Measurements from ENCODE around the gene MUC5AC. TPM values are rescaled to one million over a fixed set of nuclear protein-coding genes. Genes with fewer than 3 reads are reported as not detected.

Gene MUC5AC
- total RNA-seq, 3 donors from 2014 or later: under 0.01 TPM; not detected in 1

DNA sequence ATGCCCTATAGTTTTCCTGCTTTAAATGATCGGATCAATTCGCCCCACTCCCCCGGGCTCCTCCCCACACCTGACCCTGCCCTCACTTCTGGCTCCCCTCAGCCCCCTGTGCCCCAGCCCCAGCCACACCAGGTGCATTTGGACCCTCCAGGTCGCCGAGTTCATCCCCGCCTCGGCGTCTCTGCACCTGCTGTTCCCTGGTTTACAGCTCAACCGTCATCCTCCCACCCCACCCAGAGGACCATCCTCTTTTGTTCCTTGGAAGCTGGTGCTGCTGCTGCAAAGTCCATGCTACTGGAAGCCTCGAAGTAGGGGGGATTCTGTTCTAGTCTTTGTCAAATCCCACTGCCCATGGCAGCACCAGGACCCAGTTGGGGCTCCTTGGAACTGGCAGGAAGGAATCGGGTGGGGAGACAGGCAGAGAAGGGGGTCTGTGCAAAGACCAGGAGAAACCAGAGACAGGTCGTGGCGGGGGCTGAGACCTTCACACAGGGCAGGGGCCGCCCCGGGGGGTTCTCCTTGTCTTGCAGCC is 60.6 kb downstream of the MUC5AC start:
- H3K4me1 Mint-ChIP-seq (ENCODE audit: low read depth): no peaks in the 10 kb centered on the region
- H3K4me3 Mint-ChIP-seq: no peak overlapping the region
- no peaks in the 10 kb centered on the region for H3K36me3 Mint-ChIP-seq (ENCODE audit: insufficient read depth)
- DNase-seq (no peak), ATAC-seq (no peak)
- peaks cover 10% of the 10 kb centered on the region for H3K9me3 Mint-ChIP-seq
- peaks cover 8% of the 10 kb centered on the region for H3K27me3 Mint-ChIP-seq (ENCODE audit: low read depth)

- DNase-seq: no peak
- no peak for ATAC-seq
- Mint-ChIP-seq H3K4me1 (ENCODE audit: low read depth) (no peaks in the 10 kb centered on the region), H3K4me3 (no peak overlapping the region), H3K27me3 (ENCODE audit: low read depth) (peaks cover 8% of the 10 kb centered on the region), H3K36me3 (ENCODE audit: insufficient read depth) (no peaks in the 10 kb centered on the region), H3K9me3 (peaks cover 7% of the 10 kb centered on the region)
These were observed 61.2 kb downstream of the MUC5AC start for GRCh38 chr11:1218788-1219445.

- H3K36me3 Mint-ChIP-seq (ENCODE audit: insufficient read depth): no peaks in the 10 kb centered on the region
- H3K4me1 Mint-ChIP-seq (ENCODE audit: low read depth): no peaks in the 10 kb centered on the region
- H3K9me3 Mint-ChIP-seq: peaks cover 2% of the 10 kb centered on the region
- no peak for DNase-seq
- no peak for ATAC-seq
- H3K4me3 Mint-ChIP-seq: no peak overlapping the region
- H3K27me3 Mint-ChIP-seq (ENCODE audit: low read depth): peaks cover 8% of the 10 kb centered on the region
These were observed 61.7 kb downstream of the MUC5AC start for GRCh38 chr11:1219446-1219833.

GRCh38 chr11:1219834-1220815 is 62.4 kb downstream of the MUC5AC start:
- Mint-ChIP-seq H3K27me3 (ENCODE audit: low read depth) (peaks cover 8% of the 10 kb centered on the region), H3K4me3 (no peak overlapping the region), H3K9me3 (no peaks in the 10 kb centered on the region), H3K36me3 (ENCODE audit: insufficient read depth) (no peaks in the 10 kb centered on the region), H3K4me1 (ENCODE audit: low read depth) (no peaks in the 10 kb centered on the region)
- no peak for ATAC-seq
- DNase-seq: no peak

GRCh38 chr11:1220941-1221721 is 63.4 kb downstream of the MUC5AC start:
- ATAC-seq (no peak), DNase-seq (no peak)
- H3K9me3 Mint-ChIP-seq: no peaks in the 10 kb centered on the region
- no peak overlapping the region for H3K4me3 Mint-ChIP-seq
- H3K4me1 Mint-ChIP-seq (ENCODE audit: low read depth): no peaks in the 10 kb centered on the region
- H3K27me3 Mint-ChIP-seq (ENCODE audit: low read depth): peaks cover 8% of the 10 kb centered on the region
- H3K36me3 Mint-ChIP-seq (ENCODE audit: insufficient read depth): no peaks in the 10 kb centered on the region

- H3K9me3 Mint-ChIP-seq: no peaks in the 10 kb centered on the region
- H3K4me1 Mint-ChIP-seq (ENCODE audit: low read depth): no peaks in the 10 kb centered on the region
- peaks cover 8% of the 10 kb centered on the region for H3K27me3 Mint-ChIP-seq (ENCODE audit: low read depth)
- no peak for DNase-seq
- no peak overlapping the region for H3K4me3 Mint-ChIP-seq
- no peaks in the 10 kb centered on the region for H3K36me3 Mint-ChIP-seq (ENCODE audit: insufficient read depth)
- ATAC-seq: no peak
These were observed 64.1 kb downstream of the MUC5AC start for GRCh38 chr11:1221848-1222311.

- Mint-ChIP-seq H3K4me3 (no peak within 1 kb of the TSS), H3K4me1 (ENCODE audit: low read depth) (no peaks in the 10 kb centered on the region), H3K9me3 (no peaks in the 10 kb centered on the region), H3K36me3 (ENCODE audit: insufficient read depth) (no peaks in the 10 kb centered on the region), H3K27me3 (ENCODE audit: low read depth) (peaks cover 8% of the 10 kb centered on the region)
- ATAC-seq: no peak
- no peak for DNase-seq
These were observed 65.0 kb downstream of the MUC5AC start, which contains the start of gene MUC5B for GRCh38 chr11:1222491-1223345. MUC5B (plus strand) TSS chr11:1223066; CDS start chr11:1223124, 58 bp downstream.

DNA sequence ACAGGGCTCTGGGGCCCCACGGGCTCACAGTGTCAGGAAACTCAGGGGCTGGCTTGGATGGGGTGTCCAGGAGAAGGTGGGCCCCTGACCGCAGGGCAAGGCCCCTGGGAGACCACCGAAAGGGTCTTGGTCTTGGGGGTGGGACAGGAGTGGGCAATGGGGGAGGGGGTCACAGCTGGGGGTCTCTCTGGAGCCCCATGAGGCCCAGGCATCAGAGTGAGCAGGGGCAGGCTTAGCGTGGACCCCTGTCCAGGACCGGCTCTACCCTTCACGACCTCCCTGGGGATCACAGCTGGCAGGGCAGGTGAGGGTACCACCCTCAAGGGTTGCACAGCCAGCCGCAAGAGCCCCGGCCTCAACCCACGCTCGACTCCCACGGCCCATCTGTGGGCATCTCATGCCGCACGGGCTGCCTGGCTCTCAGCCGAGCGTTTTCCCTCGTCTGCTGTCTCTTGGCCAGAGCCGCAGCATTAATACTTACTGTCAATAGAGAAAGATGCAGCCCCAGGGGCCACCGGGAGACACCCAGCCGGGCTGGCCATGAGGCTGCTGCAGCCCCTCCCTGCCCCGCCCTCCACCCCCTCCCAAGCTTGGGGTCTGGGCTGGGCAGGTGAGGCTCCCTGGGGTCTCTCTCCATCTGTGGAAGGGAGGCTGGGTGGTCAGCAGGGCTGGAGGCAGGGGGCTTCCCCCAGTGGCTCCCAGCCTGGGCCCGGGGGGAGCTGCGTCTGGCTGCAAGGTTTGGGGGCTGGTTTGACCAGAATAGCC is 65.8 kb downstream of the MUC5AC start:
- H3K27me3 Mint-ChIP-seq (ENCODE audit: low read depth): peaks cover 8% of the 10 kb centered on the region
- ATAC-seq (no peak), DNase-seq (no peak)
- H3K4me1 Mint-ChIP-seq (ENCODE audit: low read depth): no peaks in the 10 kb centered on the region
- H3K36me3 Mint-ChIP-seq (ENCODE audit: insufficient read depth): no peaks in the 10 kb centered on the region
- no peak overlapping the region for H3K4me3 Mint-ChIP-seq
- H3K9me3 Mint-ChIP-seq: no peaks in the 10 kb centered on the region

DNA sequence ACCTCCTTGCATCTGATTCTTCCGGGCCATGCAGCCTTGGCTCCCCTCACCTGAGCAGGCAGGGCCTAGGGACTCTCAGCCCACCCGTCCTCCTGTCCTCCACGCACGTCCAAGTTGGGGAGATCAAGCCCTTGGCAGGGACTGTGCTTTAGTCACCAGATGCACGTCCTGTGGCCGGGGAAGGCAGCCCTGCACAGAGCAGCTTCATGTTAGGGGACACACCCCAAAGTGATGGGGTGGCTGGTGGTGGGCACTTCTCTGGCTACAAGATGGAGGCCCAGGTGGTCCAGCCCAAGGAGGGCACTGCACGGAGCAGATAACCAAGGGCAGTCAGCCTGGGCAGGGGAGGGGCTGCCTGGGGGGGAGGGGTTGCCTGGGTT is 66.3 kb downstream of the MUC5AC start:
- DNase-seq (no peak), ATAC-seq (no peak)
- peaks cover 8% of the 10 kb centered on the region for H3K27me3 Mint-ChIP-seq (ENCODE audit: low read depth)
- H3K9me3 Mint-ChIP-seq: no peaks in the 10 kb centered on the region
- H3K4me3 Mint-ChIP-seq: no peak overlapping the region
- H3K36me3 Mint-ChIP-seq (ENCODE audit: insufficient read depth): no peaks in the 10 kb centered on the region
- H3K4me1 Mint-ChIP-seq (ENCODE audit: low read depth): no peaks in the 10 kb centered on the region

GRCh38 chr11:1224491-1225385 is 67.0 kb downstream of the MUC5AC start:
- Mint-ChIP-seq H3K36me3 (ENCODE audit: insufficient read depth) (no peaks in the 10 kb centered on the region), H3K9me3 (no peaks in the 10 kb centered on the region), H3K27me3 (ENCODE audit: low read depth) (peaks cover 8% of the 10 kb centered on the region), H3K4me1 (ENCODE audit: low read depth) (no peaks in the 10 kb centered on the region), H3K4me3 (no peak overlapping the region)
- DNase-seq (no peak), ATAC-seq (no peak)

DNA sequence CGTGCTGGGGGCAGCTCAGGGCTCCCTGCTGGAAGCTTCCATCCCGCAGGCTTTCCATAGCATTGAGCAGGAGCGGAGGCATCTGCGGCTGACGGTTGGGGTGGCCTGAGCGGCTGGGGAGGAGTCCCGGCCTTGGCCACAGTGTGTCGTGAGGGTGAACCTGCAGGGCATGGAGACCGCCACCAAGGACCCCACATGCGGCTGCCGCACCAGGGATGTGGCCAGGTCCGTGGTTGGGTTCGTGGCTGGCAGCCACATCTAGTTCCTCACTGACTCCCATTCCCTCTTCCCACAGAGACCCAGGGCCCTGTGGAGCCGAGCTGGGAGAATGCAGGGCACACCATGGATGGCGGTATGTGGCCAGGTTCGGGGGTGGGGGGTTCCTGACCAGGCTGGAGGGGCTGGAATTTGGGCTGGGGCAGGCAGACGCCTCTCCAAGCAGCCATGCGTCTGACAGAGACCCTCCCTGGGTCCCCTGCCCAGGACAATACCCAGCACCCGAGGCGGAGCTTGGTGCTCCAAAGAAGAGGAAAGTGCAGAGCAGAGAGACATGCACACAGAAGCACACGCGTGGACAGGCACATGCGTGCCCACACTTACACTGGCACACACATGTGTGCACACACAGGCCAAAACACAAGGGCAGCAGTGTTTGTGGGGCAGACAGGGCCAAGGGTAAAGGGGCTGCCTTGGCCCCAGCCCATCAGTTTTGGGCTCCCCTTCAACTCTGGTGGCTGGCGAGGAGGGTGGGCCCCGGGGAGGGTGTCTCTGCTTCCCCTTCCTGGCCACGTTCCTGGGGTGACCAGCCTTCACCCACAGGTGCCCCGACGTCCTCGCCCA is 67.9 kb downstream of the MUC5AC start:
- Mint-ChIP-seq H3K4me1 (ENCODE audit: low read depth) (no peaks in the 10 kb centered on the region), H3K36me3 (ENCODE audit: insufficient read depth) (no peaks in the 10 kb centered on the region)

More for the DNA sequence above, 67.9 kb downstream of the MUC5AC start:
- H3K9me3 Mint-ChIP-seq: no peaks in the 10 kb centered on the region
- ATAC-seq (no peak), DNase-seq (no peak)
- no peak overlapping the region for H3K4me3 Mint-ChIP-seq
- peaks cover 8% of the 10 kb centered on the region for H3K27me3 Mint-ChIP-seq (ENCODE audit: low read depth)
